LNCaP clone FGC (cell line): ENCODE measurements around the gene PRKCSH.

Experiments
- DNase-seq: peaks from one replicate; pipeline ENCODE4 v3.0.0-alpha.2; 2011; ENCODE audit warnings: low read depth
- H3K4me3 ChIP-seq: 2 replicates; pipeline ENCODE4 v1.5.1; 2011; ENCODE audit warnings: mild to moderate bottlenecking, low read depth, low read length, control low read depth
- TF ChIP-seq, protein P1 (sequence below): IDR thresholded peaks from 2 replicates; pipeline ENCODE4 v1.5.1; 2012; ENCODE audit warnings: mild to moderate bottlenecking; ENCODE audit not compliant: control insufficient read depth, insufficient read depth; ENCODE audit errors: extremely low read depth

Gene PRKCSH

DNA sequence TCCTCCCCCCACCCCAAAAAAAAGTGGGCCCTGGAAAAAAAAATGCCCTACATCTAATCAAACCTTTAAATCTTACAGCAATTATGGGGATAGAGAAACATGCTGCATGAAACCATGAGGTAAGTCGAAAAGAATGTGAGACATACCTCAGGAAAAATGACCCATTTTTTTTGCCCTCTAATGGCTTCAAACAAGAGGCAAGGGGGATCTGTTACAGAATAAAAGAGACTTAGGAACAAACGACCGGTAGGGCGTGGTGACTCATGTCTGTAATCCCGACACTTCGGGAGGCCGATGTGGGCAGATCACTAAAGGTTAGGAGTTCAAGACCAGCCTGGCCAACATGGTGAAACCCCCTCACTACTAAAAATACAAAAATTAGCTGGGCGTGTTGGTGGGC is 24.8 kb upstream of the PRKCSH start:
- H3K4me3 ChIP-seq: no peak overlapping the region
- DNase-seq: no peak
- TF ChIP-seq, protein P1, sequence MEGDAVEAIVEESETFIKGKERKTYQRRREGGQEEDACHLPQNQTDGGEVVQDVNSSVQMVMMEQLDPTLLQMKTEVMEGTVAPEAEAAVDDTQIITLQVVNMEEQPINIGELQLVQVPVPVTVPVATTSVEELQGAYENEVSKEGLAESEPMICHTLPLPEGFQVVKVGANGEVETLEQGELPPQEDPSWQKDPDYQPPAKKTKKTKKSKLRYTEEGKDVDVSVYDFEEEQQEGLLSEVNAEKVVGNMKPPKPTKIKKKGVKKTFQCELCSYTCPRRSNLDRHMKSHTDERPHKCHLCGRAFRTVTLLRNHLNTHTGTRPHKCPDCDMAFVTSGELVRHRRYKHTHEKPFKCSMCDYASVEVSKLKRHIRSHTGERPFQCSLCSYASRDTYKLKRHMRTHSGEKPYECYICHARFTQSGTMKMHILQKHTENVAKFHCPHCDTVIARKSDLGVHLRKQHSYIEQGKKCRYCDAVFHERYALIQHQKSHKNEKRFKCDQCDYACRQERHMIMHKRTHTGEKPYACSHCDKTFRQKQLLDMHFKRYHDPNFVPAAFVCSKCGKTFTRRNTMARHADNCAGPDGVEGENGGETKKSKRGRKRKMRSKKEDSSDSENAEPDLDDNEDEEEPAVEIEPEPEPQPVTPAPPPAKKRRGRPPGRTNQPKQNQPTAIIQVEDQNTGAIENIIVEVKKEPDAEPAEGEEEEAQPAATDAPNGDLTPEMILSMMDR: no peak

DNA sequence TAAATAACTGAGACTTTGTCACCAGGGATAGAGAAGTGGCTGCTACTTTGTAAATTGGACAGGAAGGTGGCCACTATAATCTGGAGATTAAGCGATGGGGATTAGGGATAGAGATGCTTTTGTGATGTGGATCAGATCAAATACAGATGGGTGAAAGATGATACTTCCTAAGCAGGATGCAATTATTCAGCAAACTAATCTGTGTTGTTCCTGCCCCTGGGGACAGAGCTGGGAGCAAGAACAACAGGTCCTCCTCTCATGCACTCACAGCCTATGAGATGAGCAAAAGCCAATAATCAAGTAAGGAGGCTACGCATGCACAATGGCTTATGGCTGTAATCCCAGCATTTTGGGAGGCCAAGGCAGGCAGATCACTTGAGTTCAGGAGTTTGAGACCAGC is 20.9 kb upstream of the PRKCSH start:
- TF ChIP-seq, protein P1: no peak
- H3K4me3 ChIP-seq: no peak overlapping the region
- DNase-seq: no peak

DNA sequence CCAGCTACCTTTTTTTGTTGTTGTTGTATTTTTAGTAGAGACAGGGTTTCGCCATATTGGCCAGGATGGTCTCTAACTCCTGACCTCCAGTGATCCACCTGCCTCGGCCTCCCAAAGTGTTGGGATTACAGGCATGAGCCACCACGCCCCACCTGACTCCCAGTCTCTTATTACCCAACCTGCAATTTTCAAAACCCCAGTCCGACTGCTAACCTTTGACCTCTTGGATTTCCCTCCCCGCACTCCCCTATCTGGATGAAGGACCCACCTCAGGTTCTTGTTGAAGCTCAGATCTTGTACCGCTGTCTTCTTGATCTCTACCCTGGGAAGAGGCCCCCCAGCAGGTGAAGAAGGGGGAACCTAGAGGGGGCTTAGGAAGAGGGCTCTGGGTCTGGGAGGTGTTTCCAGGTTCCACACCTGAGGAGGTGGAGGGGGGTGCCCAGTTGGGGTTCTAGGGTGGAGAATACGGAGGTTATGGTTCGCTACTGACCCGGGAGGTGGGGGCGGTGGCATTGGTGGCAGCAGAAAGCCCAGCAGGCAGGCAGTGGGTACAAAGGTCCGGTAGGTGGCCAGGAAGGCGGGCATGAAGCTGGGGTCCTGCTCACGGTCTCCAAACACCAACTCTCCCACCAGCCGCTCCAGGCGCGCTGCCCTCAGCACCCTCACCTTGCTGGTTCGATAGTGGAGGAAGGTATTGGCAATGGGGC is 18.9 kb upstream of the PRKCSH start:
- TF ChIP-seq, protein P1: no peak

DNA sequence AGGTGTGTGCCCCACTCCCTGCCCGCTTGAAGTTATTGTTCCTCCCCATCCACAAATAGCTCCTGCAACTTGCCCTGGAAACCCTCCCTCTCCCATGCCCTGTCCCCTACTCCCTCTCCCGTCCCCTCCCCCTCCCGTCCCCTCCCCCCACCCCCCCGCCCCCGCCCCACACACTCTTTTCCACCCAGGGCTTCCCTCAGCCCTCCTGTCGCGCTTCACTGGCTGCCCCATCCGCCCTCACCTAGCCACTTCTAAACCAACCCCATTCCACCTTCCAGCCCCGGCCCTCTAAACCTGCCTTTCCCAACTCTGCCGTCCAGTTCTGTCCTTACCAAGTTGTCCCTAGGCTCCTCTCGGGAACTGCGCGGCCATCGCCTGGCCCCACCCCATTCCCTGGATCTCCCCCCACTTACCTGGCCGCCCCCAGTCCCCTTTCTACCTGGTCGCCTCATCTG is 17.3 kb upstream of the PRKCSH start:
- no peak overlapping the region for H3K4me3 ChIP-seq
- TF ChIP-seq, protein P1: no peak
- DNase-seq: no peak

More for the DNA sequence above, 18.9 kb upstream of the PRKCSH start:
- DNase-seq: no peak
- no peak overlapping the region for H3K4me3 ChIP-seq

DNA sequence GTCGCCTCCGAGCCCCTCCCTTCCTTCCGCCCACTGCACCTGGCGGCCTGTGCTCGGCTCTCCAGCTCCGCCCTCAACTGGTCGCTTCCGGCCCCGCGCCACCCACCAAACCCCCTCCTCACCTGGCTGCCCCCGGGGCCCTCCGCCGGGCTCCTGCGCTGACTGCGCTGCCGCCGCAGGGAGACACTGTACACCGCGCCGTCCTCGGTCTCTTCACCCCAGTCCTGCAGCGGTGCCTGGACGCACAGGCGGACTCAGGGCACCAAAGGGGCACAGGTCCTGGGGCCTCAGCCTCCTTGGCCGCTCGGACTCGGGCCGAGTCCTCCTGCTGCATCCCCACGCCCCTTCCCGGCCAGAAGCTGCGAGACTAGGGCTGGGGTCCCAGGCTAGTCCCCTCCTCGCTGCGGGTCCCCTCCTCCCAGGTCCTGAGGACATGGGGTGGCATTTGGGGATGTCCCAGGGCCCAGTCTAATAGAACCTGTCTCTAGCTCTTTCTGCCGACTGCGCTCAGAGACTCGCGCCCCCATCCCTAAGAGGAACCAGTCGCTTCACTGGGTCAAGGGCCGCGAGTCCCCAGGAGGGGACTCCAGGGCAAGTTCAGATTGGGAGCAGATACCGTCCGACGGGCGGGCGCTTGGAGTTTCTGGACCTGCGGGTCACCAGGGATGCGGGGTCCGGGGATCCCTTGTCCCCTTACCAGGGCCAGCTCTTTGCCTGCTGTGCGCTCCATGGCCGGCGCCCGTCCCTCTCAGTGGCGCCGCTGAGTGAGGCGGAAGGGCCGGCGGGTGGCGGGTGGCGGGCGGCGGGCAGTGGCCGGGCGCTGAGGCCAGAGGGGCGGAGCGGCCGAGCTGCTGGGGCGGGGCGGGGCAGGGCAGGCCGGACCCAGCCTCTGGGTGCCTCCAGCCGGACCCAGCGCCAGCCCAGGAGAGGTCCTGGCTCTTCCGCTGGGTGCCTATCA is 16.6 kb upstream of the PRKCSH start, which contains the start of gene RGL3:
RGL3 (minus strand) TSS at position 766 of the 958 bp plus-strand sequence; CDS start at position 730, 36 bp downstream.
- DNase-seq: no peak
- TF ChIP-seq, protein P1: no peak
- no peak within 1 kb of the TSS for H3K4me3 ChIP-seq

DNA sequence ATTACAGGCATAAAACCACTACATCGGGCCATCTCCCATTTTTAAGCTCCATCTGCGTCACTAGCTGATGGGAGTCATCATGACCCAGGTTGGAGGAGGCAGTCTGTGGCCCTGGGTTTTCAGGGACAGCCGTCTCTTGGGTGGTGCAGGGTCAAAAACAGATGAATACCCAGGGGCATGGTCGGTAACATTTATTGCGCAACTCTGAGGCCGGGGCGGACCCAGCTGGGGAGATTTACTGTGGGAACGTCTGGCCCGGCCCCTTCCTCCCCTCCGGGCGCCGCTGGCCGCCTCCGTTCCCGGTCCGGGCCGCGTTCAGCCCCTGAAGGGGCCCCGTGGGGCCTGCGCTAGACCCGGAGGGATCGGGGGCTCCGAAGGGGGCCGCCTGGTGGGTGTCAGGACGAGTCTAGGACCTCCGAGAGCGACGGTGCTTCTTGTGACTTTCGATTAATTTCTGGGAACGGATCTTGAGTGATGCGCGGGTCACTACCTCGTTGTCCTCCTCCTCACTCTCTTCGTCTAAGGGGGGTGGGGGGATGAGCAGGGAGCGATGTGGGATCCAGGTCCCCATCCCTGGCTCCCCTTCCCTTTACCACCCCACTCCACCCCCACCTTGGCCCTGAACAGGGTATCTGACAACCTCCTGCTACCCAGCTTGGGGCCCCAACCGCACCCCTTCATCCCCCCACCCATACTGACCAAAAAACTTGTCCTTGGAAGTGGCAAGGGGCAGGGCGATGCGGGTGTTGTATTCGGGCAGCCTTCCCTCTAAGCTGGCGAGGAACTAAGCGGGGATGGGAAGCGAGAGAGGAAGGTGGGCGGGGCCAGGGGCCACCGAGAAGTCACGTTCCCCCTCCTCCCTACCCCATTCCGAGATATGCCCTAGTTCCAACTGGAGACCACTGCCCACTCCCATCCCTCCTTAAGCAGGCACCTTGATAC is 14.7 kb upstream of the PRKCSH start:
- H3K4me3 ChIP-seq: no peak overlapping the region
- TF ChIP-seq, protein P1: no peak
- DNase-seq: no peak
